Panc1 (cell line): ENCODE results near the gene TMC3. TPM values are rescaled to one million over a fixed set of nuclear protein-coding genes. Genes with fewer than 3 reads are reported as not detected.

Experiments
- ATAC-seq: fragments of 200-7000 bp; cut with Tn5 transposase; 2 replicates; pipeline ENCODE4 v1.9.1; 2020; ENCODE audit warnings: mild to moderate bottlenecking, moderate library complexity
- BruUV-seq: library from RNA; stranded (reverse); fragments of 400-500 nt; replicated peaks from 2 replicates; lab custom pipeline; 2021; lab: Mats Ljungman, UMichigan
- CTCF ChIA-PET: fragments of 300-600 bp; sonication (Branson Sonifier 250); formaldehyde crosslinking; loops from one replicate; lab custom pipeline; 2022; ENCODE audit warnings: antibody characterized with exemption; lab: Charles Lee
- POLR2A ChIA-PET: fragments of 300-600 bp; sonication (Branson Sonifier 250); formaldehyde crosslinking; loops from one replicate; lab custom pipeline; 2022; ENCODE audit warnings: antibody characterized with exemption; lab: Charles Lee
- DNase-seq: peaks from one replicate; pipeline ENCODE4 v3.0.0-alpha.2; 2010; ENCODE audit warnings: low read depth, low spot score
- H3K27ac ChIP-seq: 2 replicates; pipeline ENCODE4 v1.5.1; 2011; ENCODE audit warnings: mild to moderate bottlenecking, low read length, inconsistent platforms
- H3K27me3 ChIP-seq: fragments of 200-500 bp; sonication (Bioruptor generic); 2 replicates; pipeline ENCODE4 v1.6.0; 2014; ENCODE audit warnings: low read length, inconsistent platforms; ENCODE audit not compliant: control insufficient read depth, insufficient read depth
- H3K36me3 ChIP-seq: fragments of 200-500 bp; sonication (Bioruptor generic); 2 replicates; pipeline ENCODE4 v1.5.1; 2014; ENCODE audit warnings: inconsistent platforms, mild to moderate bottlenecking, low read length, moderate library complexity; ENCODE audit not compliant: control insufficient read depth, insufficient read depth
- H3K4me1 ChIP-seq: 2 replicates; pipeline ENCODE4 v1.5.1; 2011; ENCODE audit warnings: inconsistent platforms, mild to moderate bottlenecking, low read length, moderate library complexity; ENCODE audit not compliant: control insufficient read depth, insufficient read depth
- H3K4me3 ChIP-seq, 2 experiments: 2 replicates each; pipeline ENCODE4 v1.5.1; 2011 to 2012; ENCODE audit warnings: low read depth in 2 of 2, low read length in 2 of 2, mild to moderate bottlenecking in 2 of 2, inconsistent platforms in 1 of 2, moderate library complexity in 1 of 2
- H3K9me3 ChIP-seq: fragments of 200-500 bp; sonication (Bioruptor generic); 2 replicates; pipeline ENCODE4 v1.5.1; 2014; ENCODE audit warnings: low read depth, mild to moderate bottlenecking, inconsistent platforms, low read length, moderate library complexity; ENCODE audit not compliant: control insufficient read depth, insufficient read depth
- CTCF ChIP-seq: fragments of 450-650 bp; IDR thresholded peaks from 2 replicates; pipeline ENCODE4 v1.5.1; 2017; ENCODE audit warnings: mild to moderate bottlenecking
- POLR2AphosphoS5 ChIP-seq: IDR thresholded peaks from 2 replicates; pipeline ENCODE4 v1.6.1; 2012; ENCODE audit warnings: mild to moderate bottlenecking, low read depth, low read length, moderate library complexity
- REST ChIP-seq, 2 experiments: IDR thresholded peaks; 2 replicates each; pipeline ENCODE4 v1.6.1; 2011 to 2012; ENCODE audit warnings: low read depth in 2 of 2, control low read depth in 1 of 2, low read length in 1 of 2, mild to moderate bottlenecking in 1 of 2, moderate library complexity in 1 of 2; ENCODE audit not compliant: insufficient read depth in 1 of 2
- SIN3A ChIP-seq: IDR thresholded peaks from 2 replicates; pipeline ENCODE4 v1.6.1; 2012; ENCODE audit warnings: low read depth, mild to moderate bottlenecking, low read length, moderate library complexity, borderline replicate concordance; ENCODE audit not compliant: insufficient read depth
- TCF7L2 ChIP-seq: IDR thresholded peaks from 2 replicates; pipeline ENCODE4 v1.6.1; 2011; ENCODE audit warnings: mild to moderate bottlenecking, low read depth, low read length, inconsistent platforms
- in situ Hi-C: cut with HindIII; loops from 2 replicates; pipeline ENCODE4 v1.10.0; 2016; ENCODE audit warnings: low sequenced_read_pairs, low pct_unique_long_range_greater_than_20kb
- intact Hi-C: fragments of 100-400 bp; cut with micrococcal nuclease; formaldehyde crosslinking; loops from one replicate; pipeline ENCODE4 v1.10.0; 2022; ENCODE audit not compliant: unreplicated experiment
- total RNA-seq: library from RNA; stranded (reverse); gene quantifications from one replicate; pipeline ENCODE4 v1.2.1, GENCODE V29; 2021; ENCODE audit not compliant: unreplicated experiment

Gene TMC3
- total RNA-seq, 1 experiment from 2014 or later: not detected

- in situ Hi-C loops: no loop called here
- no TSS peak for BruUV-seq
- ATAC-seq (no peak), DNase-seq (no peak)
- no peak overlapping the region for H3K4me3 ChIP-seq
- TF ChIP-seq TCF7L2 (no peak), SIN3A (no peak), REST (IDR thresholded peaks at IDR 0.05; ENCODE audit: insufficient read depth in 1 of 2, low read depth in 2 of 2, low read length in 1 of 2) (no peak), POLR2AphosphoS5 (no peak), CTCF (no peak)
- H3K27ac ChIP-seq: no peak overlapping the region
- intact Hi-C loops: no loop called here
- H3K27me3 ChIP-seq: peaks cover 16% of the 10 kb centered on the region
- no peaks in the 10 kb centered on the region; the same call in 1 of the 2 replicates for H3K4me1 ChIP-seq
- CTCF ChIA-PET: no interaction called here
- no peaks in the 10 kb centered on the region for H3K36me3 ChIP-seq
- no peaks in the 10 kb centered on the region for H3K9me3 ChIP-seq
- POLR2A ChIA-PET: interaction anchor here (0.6 kb wide), 1 partner anchor 148 kb away, joined by 3 read pairs; no protein-coding TSS in a partner anchor
Measured at GRCh38 chr15:81378443-81378842, 4.4 kb upstream of the TMC3 start.

GRCh38 chr15:81377871-81378270 lies 3.9 kb upstream of the TMC3 start:
- ATAC-seq (no peak), DNase-seq (no peak)
- Histone ChIP-seq H3K4me3 (no peak overlapping the region), H3K36me3 (no peaks in the 10 kb centered on the region), H3K27me3 (peaks cover 16% of the 10 kb centered on the region), H3K4me1 (no peaks in the 10 kb centered on the region; the same call in 1 of the 2 replicates), H3K9me3 (no peaks in the 10 kb centered on the region), H3K27ac (no peak overlapping the region)
- intact Hi-C loops: no loop called here
- BruUV-seq: no TSS peak
- POLR2A ChIA-PET: interaction anchor here (0.6 kb wide), 1 partner anchor 321 kb away, joined by 3 read pairs; no protein-coding TSS in a partner anchor
- CTCF ChIA-PET: no interaction called here
- in situ Hi-C loops: no loop called here
- TF ChIP-seq CTCF (no peak), TCF7L2 (no peak), REST (IDR thresholded peaks at IDR 0.05; ENCODE audit: insufficient read depth in 1 of 2, low read depth in 2 of 2, low read length in 1 of 2) (no peak), POLR2AphosphoS5 (no peak), SIN3A (no peak)
